SU-DHL-6 (cell line): ENCODE data around the gene RHOBTB3.

Experiments
- H2AFZ ChIP-seq: fragments of 200-600 bp; sonication (generic); 2 replicates; pipeline ENCODE4 v1.6.1; 2014; ENCODE audit warnings: low read depth, mild to moderate bottlenecking, moderate library complexity, mixed read lengths, antibody characterized with exemption, low read length; ENCODE audit not compliant: severe bottlenecking
- H3F3A ChIP-seq: fragments of 200-600 bp; shearing (Covaris generic); 2 replicates; pipeline ENCODE4 v1.6.0; 2016; ENCODE audit warnings: antibody characterized with exemption, mild to moderate bottlenecking; ENCODE audit not compliant: insufficient read depth
- H3K27ac ChIP-seq: fragments of 200-600 bp; sonication (generic); 2 replicates; pipeline ENCODE4 v1.5.1; 2016; ENCODE audit warnings: low read depth, mild to moderate bottlenecking, low read length, moderate library complexity, mixed read lengths
- H3K27me3 ChIP-seq: fragments of 200-600 bp; sonication (generic), shearing (Covaris generic); 2 replicates; pipeline ENCODE4 v1.6.0; 2014; ENCODE audit warnings: mild to moderate bottlenecking, low read length
- H3K36me3 ChIP-seq: fragments of 200-600 bp; sonication (generic); 2 replicates; pipeline ENCODE4 v1.6.1; 2014; ENCODE audit warnings: mild to moderate bottlenecking, low read length, mixed read lengths
- H3K4me2 ChIP-seq: fragments of 300-600, 200-600 bp; shearing (Covaris generic), sonication (generic); 2 replicates; pipeline ENCODE4 v1.6.0; 2014; ENCODE audit warnings: low read length, low read depth, mild to moderate bottlenecking; ENCODE audit not compliant: poor library complexity, severe bottlenecking
- H3K4me3 ChIP-seq: fragments of 200-600 bp; sonication (generic); 2 replicates; pipeline ENCODE4 v1.5.1; 2014; ENCODE audit warnings: antibody characterized with exemption, low read length, mild to moderate bottlenecking, mixed read lengths; ENCODE audit not compliant: insufficient read depth, poor library complexity, severe bottlenecking
- H3K79me2 ChIP-seq: fragments of 200-600 bp; sonication (generic); 2 replicates; pipeline ENCODE4 v1.6.1; 2014; ENCODE audit warnings: mild to moderate bottlenecking, low read length, moderate library complexity; ENCODE audit not compliant: insufficient read depth
- H3K9ac ChIP-seq: fragments of 200-600 bp; sonication (generic); 2 replicates; pipeline ENCODE4 v1.7.0; 2014; ENCODE audit warnings: mild to moderate bottlenecking, low read length
- H3K9me2 ChIP-seq: fragments of 200-600 bp; sonication (generic); replicated peaks from 2 replicates; pipeline ENCODE4 v1.6.1; 2014; ENCODE audit warnings: low read length; ENCODE audit not compliant: insufficient read depth
- H3K9me3 ChIP-seq: fragments of 200-600 bp; sonication (generic); 2 replicates; pipeline ENCODE4 v1.6.1; 2014; ENCODE audit warnings: low read length, mixed read lengths; ENCODE audit not compliant: insufficient read depth
- H4K20me1 ChIP-seq: fragments of 200-600 bp; sonication (generic); 2 replicates; pipeline ENCODE4 v1.6.1; 2014; ENCODE audit warnings: low read depth, mild to moderate bottlenecking, antibody characterized with exemption, low read length, moderate library complexity, mixed read lengths
- EZH2phosphoT487 ChIP-seq: fragments of 200-600 bp; sonication (generic), shearing (Covaris generic); conservative IDR thresholded peaks from 2 replicates; pipeline ENCODE4 v1.6.1; 2018; ENCODE audit warnings: mild to moderate bottlenecking, antibody characterized with exemption, low read length, moderate library complexity, mixed read lengths
- TF ChIP-seq, protein P1 (sequence below): fragments of 200-600 bp; sonication (generic); IDR thresholded peaks from one replicate; pipeline ENCODE4 v1.5.1; 2017; ENCODE audit warnings: antibody characterized with exemption, mild to moderate bottlenecking, low read length, moderate library complexity; ENCODE audit not compliant: insufficient read depth, poor library complexity, severe bottlenecking

RHOBTB3 gene

DNA sequence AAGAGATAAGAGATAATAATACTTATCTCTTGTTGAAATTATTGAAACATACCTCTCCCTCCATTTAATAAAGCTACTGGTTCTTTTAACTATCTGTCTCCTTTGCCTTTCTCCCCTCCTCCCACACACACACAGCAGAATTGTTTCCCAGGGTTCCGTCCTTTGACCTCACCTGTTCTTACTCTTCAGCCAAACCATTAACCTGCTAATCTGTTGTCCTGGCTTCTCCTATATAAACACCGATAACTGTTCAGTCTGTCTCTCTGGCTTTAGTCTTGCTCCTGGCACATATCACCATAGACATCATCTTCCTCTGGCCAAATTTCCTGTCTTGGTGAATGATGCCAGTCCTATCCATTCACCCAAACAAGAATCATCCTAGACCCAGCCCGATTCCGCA is 7.7 kb downstream of the RHOBTB3 start:
- Histone ChIP-seq H3K36me3 (no peaks in the 10 kb centered on the region), H3K4me2 (no peak overlapping the region), H3K4me3 (no peak overlapping the region), H3K79me2 (no peaks in the 10 kb centered on the region), H3K9me3 (no peaks in the 10 kb centered on the region), H3K9me2 (no peaks in the 10 kb centered on the region), H3K27ac (no peak overlapping the region), H2AFZ (no peak overlapping the region), H4K20me1 (no peaks in the 10 kb centered on the region), H3K27me3 (no peaks in the 10 kb centered on the region), H3F3A (no peaks in the 10 kb centered on the region), H3K9ac (no peak overlapping the region)
- no peak for TF ChIP-seq EZH2phosphoT487
- TF ChIP-seq, protein P1, sequence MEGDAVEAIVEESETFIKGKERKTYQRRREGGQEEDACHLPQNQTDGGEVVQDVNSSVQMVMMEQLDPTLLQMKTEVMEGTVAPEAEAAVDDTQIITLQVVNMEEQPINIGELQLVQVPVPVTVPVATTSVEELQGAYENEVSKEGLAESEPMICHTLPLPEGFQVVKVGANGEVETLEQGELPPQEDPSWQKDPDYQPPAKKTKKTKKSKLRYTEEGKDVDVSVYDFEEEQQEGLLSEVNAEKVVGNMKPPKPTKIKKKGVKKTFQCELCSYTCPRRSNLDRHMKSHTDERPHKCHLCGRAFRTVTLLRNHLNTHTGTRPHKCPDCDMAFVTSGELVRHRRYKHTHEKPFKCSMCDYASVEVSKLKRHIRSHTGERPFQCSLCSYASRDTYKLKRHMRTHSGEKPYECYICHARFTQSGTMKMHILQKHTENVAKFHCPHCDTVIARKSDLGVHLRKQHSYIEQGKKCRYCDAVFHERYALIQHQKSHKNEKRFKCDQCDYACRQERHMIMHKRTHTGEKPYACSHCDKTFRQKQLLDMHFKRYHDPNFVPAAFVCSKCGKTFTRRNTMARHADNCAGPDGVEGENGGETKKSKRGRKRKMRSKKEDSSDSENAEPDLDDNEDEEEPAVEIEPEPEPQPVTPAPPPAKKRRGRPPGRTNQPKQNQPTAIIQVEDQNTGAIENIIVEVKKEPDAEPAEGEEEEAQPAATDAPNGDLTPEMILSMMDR, result no peak

DNA sequence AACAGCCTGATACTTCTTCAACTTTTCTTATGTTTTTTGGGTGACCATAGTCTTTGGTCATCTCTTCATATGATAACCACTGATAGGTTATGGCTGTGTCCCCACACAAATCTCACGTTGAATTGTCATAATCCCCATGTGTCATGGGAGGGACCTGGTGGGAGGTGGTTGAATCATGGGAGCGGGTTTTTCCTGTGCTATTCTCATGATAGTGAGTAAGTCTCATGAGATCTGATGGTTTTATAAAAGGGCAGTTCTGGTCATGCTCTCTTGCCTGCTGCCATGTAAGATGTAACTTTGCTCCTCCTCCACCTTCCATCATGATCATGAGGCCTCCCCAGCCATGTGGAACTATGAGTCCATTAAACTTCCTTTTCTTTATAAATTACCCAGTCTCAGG is 8.7 kb downstream of the RHOBTB3 start:
- Histone ChIP-seq H3K9me2 (no peaks in the 10 kb centered on the region), H3K27ac (no peak overlapping the region), H3F3A (no peaks in the 10 kb centered on the region), H3K27me3 (no peaks in the 10 kb centered on the region), H3K79me2 (no peaks in the 10 kb centered on the region), H3K36me3 (no peaks in the 10 kb centered on the region), H3K4me3 (no peak overlapping the region), H4K20me1 (no peaks in the 10 kb centered on the region), H3K9ac (no peak overlapping the region), H3K4me2 (no peak overlapping the region), H2AFZ (no peak overlapping the region), H3K9me3 (no peaks in the 10 kb centered on the region)
- no peak for TF ChIP-seq EZH2phosphoT487
- TF ChIP-seq, protein P1, result no peak

DNA sequence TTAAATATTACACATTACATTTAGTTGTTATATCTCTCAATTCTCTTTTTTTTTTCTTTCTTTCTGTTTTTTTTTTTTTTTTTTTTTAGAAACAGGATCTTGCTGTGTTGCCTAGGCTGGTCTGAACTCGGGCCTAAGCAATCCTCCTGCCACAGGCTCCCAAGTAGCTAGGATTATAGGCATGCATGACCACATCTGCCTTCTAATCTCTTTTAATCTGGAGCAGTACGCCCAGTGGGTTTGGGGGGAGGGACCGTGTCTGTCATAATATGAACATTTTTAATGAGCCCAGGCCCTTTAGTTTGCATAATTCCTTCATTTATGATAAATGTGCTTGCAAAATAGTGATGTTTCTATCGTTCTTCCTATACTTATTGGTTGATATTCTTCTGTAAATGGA is 10.3 kb downstream of the RHOBTB3 start:
- no peak for TF ChIP-seq EZH2phosphoT487
- TF ChIP-seq, protein P1, result no peak
- H3K9me2 ChIP-seq, result no peaks in the 10 kb centered on the region
- no peaks in the 10 kb centered on the region for H3K9me3 ChIP-seq
- no peaks in the 10 kb centered on the region for H4K20me1 ChIP-seq
- no peaks in the 10 kb centered on the region for H3K27me3 ChIP-seq
- no peak overlapping the region for H3K4me3 ChIP-seq
- H3K36me3 ChIP-seq, result no peaks in the 10 kb centered on the region
- H3K9ac ChIP-seq, result no peak overlapping the region
- no peak overlapping the region for H2AFZ ChIP-seq
- H3K4me2 ChIP-seq, result no peak overlapping the region
- no peaks in the 10 kb centered on the region for H3F3A ChIP-seq
- no peak overlapping the region for H3K27ac ChIP-seq
- H3K79me2 ChIP-seq, result no peaks in the 10 kb centered on the region
